GM12878 (cell line): Measurements from ENCODE around the gene PUSL1. TPM values are rescaled to one million over a fixed set of nuclear protein-coding genes. Genes with fewer than 3 reads are reported as not detected.

Experiments
- DPF2 ChIP-seq: fragments of 450-650 bp; IDR thresholded peaks from 2 replicates; pipeline ENCODE4 v1.6.1; 2017; ENCODE audit warnings: mild to moderate bottlenecking
- ELK1 ChIP-seq: IDR thresholded peaks from 2 replicates; pipeline ENCODE4 v1.6.1; 2012; ENCODE audit warnings: low read depth, low read length, improper control_type of control experiment
- JUND ChIP-seq: IDR thresholded peaks from 2 replicates; pipeline ENCODE4 v1.6.1; 2012; ENCODE audit warnings: low read depth, mild to moderate bottlenecking, low read length, improper control_type of control experiment, moderate library complexity
- NKRF ChIP-seq: fragments of 450-650 bp; conservative IDR thresholded peaks from 2 replicates; pipeline ENCODE4 v1.6.1; 2017; ENCODE audit warnings: mild to moderate bottlenecking, moderate library complexity
- SREBF1 ChIP-seq: IDR thresholded peaks from 2 replicates; pipeline ENCODE4 v1.6.1; 2012; ENCODE audit warnings: mild to moderate bottlenecking, low read length
- ZNF24 ChIP-seq: fragments of 450-650 bp; IDR thresholded peaks from 2 replicates; pipeline ENCODE4 v1.6.1; 2017; ENCODE audit warnings: antibody characterized with exemption, mild to moderate bottlenecking
- ZNF592 ChIP-seq: fragments of 450-650 bp; IDR thresholded peaks from 2 replicates; pipeline ENCODE4 v1.6.1; 2017; ENCODE audit warnings: mild to moderate bottlenecking, moderate library complexity
- polyA plus RNA-seq, 11 experiments: library from polyadenylated mRNA; depleted of rRNA in 4 of 11; unstranded in 6 of 11; stranded (reverse) in 5 of 11; fragments of >200 nt; fragmentation: Nextera tagmentation in 4 of 11; fragmentation: Illumina TruSeq in 1 of 11; extraction: Ambion mirVana in 4 of 11; extraction: Trizol in 1 of 11; gene quantifications; 1 replicate in 1 of 11; 2 replicates in 10 of 11; pipeline versions ENCODE4 v1.2.1 to v1.2.3, GENCODE V29; 2011 to 2016; ENCODE audit warnings: inconsistent platforms in 2 of 11, missing spikeins in 2 of 11, low read depth in 1 of 11
- total RNA-seq, 4 experiments: library from RNA; depleted of rRNA in 3 of 4; stranded (reverse); fragments of >200 nt in 3 of 4; fragmentation: Illumina TruSeq in 1 of 4; extraction: Trizol in 1 of 4; gene quantifications; 2 replicates each; pipeline versions ENCODE4 v1.2.1 to v1.2.3, GENCODE V29; 2013 to 2021

Gene PUSL1
- total and polyA plus RNA-seq, 10 of the 15 experiments (the other 5 are each of a cell fraction or from before 2014, with no cell fraction given), result 0.16 to 28.4 (median 15.1) TPM

GRCh38 chr1:1281533-1282321 lies 26.7 kb upstream of the PUSL1 start (continued):
- TF ChIP-seq SREBF1, result no peak
- TF ChIP-seq JUND, result no peak
- no peak for TF ChIP-seq ZNF592
- no peak for TF ChIP-seq NKRF
- TF ChIP-seq DPF2, result no peak
- TF ChIP-seq ELK1, result no peak
- no peak for TF ChIP-seq ZNF24
